ENCODE results near the gene OLA1.

- TF ChIP-seq EZH2 (IDR thresholded peaks at IDR 0.05; ENCODE audit: borderline replicate concordance, insufficient read depth, low read length, poor library complexity, severe bottlenecking) (no peak), POLR2AphosphoS5 (IDR thresholded peaks at IDR 0.05) (no peak), RAD21 (conservative IDR thresholded peaks at IDR 0.05) (no peak), EP300 (conservative IDR thresholded peaks at IDR 0.05; ENCODE audit: poor library complexity, severe bottlenecking) (no peak), TAF1 (IDR thresholded peaks at IDR 0.05; ENCODE audit: low read depth) (no peak), SMC3 (conservative IDR thresholded peaks at IDR 0.05; ENCODE audit: poor library complexity) (no peak), MXI1 (conservative IDR thresholded peaks at IDR 0.05; ENCODE audit: poor library complexity, severe bottlenecking) (no peak)
- TF ChIP-seq, protein P1, sequence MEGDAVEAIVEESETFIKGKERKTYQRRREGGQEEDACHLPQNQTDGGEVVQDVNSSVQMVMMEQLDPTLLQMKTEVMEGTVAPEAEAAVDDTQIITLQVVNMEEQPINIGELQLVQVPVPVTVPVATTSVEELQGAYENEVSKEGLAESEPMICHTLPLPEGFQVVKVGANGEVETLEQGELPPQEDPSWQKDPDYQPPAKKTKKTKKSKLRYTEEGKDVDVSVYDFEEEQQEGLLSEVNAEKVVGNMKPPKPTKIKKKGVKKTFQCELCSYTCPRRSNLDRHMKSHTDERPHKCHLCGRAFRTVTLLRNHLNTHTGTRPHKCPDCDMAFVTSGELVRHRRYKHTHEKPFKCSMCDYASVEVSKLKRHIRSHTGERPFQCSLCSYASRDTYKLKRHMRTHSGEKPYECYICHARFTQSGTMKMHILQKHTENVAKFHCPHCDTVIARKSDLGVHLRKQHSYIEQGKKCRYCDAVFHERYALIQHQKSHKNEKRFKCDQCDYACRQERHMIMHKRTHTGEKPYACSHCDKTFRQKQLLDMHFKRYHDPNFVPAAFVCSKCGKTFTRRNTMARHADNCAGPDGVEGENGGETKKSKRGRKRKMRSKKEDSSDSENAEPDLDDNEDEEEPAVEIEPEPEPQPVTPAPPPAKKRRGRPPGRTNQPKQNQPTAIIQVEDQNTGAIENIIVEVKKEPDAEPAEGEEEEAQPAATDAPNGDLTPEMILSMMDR (IDR thresholded peaks at IDR 0.05; ENCODE audit: poor library complexity, severe bottlenecking), result no peak
- TF ChIP-seq, protein P2, sequence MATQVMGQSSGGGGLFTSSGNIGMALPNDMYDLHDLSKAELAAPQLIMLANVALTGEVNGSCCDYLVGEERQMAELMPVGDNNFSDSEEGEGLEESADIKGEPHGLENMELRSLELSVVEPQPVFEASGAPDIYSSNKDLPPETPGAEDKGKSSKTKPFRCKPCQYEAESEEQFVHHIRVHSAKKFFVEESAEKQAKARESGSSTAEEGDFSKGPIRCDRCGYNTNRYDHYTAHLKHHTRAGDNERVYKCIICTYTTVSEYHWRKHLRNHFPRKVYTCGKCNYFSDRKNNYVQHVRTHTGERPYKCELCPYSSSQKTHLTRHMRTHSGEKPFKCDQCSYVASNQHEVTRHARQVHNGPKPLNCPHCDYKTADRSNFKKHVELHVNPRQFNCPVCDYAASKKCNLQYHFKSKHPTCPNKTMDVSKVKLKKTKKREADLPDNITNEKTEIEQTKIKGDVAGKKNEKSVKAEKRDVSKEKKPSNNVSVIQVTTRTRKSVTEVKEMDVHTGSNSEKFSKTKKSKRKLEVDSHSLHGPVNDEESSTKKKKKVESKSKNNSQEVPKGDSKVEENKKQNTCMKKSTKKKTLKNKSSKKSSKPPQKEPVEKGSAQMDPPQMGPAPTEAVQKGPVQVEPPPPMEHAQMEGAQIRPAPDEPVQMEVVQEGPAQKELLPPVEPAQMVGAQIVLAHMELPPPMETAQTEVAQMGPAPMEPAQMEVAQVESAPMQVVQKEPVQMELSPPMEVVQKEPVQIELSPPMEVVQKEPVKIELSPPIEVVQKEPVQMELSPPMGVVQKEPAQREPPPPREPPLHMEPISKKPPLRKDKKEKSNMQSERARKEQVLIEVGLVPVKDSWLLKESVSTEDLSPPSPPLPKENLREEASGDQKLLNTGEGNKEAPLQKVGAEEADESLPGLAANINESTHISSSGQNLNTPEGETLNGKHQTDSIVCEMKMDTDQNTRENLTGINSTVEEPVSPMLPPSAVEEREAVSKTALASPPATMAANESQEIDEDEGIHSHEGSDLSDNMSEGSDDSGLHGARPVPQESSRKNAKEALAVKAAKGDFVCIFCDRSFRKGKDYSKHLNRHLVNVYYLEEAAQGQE (IDR thresholded peaks at IDR 0.05; ENCODE audit: borderline replicate concordance), result no peak
These were observed 181.5 kb downstream of the OLA1 start for GRCh38 chr2:174066871-174067270.
